ENCODE measurements around the gene NADSYN1.
"Not testable (repeated sequence)": the region's sequence is repeated elsewhere in the genome, so short reads cannot be mapped to it uniquely, and the experiment has no call there.

NADSYN1 gene

DNA sequence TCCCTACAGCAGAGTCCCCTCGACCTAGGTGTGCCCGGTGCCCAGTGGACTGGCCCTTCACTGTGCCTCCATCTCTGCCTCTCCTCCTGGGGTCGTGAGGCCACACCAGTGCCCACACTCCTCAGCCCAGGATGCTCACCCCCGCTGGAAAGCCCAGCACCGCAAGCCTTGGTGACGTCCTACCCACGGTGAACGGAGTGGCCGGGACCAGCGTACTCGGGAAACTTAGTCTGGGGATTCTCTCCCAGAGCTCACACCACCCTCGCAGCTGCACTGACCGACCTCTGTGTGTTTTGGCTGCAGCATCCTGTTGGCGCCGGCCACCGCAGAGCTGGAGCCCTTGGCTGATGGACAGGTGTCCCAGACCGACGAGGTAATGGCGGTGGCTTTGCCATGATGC, 38.5 kb downstream of the NADSYN1 start:
- DNase-seq (ENCODE audit: low read depth) = no peak

DNA sequence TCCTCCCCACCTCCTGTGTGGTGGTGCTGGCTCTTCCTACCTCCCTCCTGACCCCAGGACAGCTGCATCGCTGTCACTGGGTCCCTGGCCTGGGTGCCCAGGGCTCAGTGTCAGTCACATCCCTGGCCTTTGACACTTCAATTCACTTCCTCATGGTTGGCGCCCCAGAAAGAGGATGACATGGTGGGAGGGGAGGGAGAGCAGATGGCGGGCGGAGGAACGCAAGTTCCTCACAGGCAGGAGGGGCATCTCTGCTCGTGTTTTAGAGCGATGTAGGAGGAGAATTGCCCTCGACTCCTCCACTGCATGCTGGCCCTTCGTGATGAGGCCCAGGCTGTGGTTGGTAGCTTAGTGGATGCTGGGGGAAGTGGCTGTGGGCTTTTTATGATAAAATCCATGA, 38.9 kb downstream of the NADSYN1 start:
- DNase-seq (ENCODE audit: low read depth) = no peak

DNA sequence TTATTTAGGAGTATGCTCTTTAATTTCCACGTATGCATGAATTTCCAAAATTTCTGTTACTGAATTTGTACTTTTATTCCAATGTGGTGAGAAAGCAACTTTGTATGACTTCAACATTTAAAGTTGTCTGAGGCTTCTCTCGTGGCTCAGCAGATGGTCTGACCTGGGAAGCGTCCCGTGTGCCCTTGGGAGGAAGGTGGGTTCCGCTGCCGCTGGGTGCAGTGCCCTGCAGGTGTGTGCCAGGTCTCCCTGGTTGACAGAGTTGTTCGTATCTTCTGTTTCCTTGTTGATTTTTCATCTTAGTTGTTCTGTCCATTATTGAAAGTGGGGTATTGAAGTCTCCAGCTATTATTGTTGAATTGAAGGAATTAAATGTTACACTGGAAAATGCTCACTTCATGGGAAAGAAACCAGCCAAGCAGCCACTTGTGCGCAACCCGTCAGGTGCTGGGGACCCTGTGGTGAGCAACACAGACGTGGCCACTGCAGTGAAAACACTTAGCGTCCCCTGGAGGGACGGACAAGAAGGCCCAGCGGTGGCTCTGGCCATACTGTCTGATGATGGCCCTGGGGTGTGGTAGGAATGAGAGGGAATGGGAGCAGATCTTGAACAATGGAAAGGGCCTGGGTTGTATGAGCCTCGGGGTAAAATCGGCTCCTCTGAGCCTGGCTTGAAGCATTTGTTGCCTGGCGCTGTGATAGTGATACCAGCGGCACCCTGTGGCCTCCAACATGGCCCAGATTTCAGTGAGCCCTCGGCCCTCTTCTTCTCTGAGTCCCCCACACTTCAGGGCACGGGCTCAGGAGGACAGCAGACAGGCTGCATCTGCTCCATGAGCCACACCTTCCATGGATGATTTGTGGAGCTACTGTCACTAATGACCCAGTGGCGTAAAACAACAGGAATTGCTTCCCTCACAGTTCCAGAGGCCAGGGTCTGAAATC, 42.6 kb downstream of the NADSYN1 start:
- DNase-seq (ENCODE audit: low read depth) = no peak

DNA sequence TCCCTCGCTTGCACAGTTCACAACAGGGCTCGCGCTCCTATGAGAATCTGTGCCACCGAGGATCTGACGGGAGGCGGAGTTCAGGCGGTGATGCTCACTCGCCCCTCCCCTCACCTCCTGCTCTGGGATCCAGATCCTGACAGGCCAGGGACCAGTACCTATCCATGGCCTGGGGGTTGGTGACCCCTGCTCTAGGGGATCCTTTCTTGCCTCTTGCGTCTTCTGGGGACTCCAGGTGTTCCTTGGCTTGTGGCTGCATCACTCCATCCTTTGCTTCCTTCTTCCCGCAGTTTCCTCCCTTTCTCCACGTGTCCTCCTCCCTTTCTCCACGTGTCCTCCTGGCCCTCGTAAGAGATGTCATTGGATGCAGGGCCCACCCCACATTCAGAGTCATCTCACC, 43.4 kb downstream of the NADSYN1 start:
- no peak for DNase-seq (ENCODE audit: low read depth)

DNA sequence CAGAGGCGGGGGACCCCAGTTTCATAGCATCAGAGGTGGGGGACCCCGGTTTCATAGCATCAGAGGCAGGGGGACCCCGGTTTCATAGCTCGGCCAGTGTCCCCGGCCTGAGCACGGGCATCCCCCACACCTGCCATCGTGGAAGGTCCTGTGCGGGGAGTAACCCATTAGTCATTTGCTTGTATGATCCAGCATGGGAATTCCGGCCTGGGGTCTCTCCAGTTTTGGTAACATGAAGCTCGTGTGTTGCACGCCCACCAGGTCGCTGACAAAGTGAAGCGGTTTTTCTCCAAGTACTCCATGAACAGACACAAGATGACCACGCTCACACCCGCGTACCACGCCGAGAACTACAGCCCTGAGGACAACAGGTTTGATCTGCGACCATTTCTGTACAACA, 45.1 kb downstream of the NADSYN1 start:
- DNase-seq (ENCODE audit: low read depth) = no peak

DNA sequence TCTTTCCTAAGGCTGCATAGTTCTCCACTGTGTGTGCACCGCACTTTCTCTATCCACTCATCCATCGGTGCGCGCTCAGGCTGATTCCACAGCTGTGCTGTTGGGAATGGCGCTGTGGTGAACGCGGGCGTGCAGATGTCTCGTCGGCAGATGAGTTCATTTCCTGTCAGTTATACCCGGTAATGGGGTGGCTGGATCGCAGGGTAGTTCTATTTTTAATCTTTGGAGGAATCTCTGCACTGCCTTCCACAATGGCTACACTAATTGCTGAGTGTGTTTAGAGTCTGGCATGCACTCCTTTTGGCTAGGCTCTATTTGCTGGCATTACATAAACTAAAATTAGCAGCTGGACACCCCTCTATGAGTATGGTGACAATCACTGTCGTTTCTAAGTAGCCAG, 46.1 kb downstream of the NADSYN1 start:
- DNase-seq (ENCODE audit: low read depth) = no peak

DNA sequence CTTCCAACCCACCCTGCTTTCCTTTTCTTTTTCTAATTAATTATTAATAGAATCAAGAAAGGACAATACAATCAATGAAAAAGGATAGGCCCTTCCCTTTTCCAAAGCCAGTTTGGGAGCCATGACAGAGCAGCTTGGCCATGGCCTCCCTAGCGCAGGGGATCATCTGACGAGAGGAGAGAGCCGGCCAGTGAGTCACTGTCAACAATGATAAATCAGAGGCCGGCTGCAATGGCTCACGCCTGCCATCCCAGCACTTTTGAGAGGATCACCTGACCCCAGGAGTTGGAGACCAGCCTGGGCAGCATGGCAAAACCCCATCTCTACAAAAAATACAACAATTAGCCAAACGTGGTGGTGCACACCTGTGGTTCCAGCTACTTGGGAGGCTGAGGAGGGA, 46.5 kb downstream of the NADSYN1 start:
- DNase-seq (ENCODE audit: low read depth) = no peak

DNA sequence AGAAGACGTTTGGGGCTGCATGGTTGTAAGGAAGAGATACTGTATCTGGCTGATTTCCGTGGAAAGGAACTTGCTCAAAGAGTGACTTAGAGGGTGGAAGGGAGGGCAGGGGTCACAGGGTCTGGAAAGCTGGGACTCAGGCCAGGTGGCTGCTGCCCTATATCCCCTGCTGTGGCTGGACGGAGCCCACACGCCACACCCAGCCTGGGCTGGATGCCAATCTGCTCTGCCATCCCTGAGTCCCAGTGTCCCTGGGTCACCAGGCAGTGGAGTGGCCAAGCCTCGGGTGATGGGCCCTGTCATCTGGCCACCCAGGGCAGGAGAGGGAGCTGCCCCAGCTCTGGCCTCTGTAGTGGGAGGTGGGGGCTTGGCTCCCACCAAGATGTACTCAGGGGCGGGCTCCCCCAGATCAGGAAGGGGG, 47.6 kb downstream of the NADSYN1 start:
- no peak for DNase-seq (ENCODE audit: low read depth)

DNA sequence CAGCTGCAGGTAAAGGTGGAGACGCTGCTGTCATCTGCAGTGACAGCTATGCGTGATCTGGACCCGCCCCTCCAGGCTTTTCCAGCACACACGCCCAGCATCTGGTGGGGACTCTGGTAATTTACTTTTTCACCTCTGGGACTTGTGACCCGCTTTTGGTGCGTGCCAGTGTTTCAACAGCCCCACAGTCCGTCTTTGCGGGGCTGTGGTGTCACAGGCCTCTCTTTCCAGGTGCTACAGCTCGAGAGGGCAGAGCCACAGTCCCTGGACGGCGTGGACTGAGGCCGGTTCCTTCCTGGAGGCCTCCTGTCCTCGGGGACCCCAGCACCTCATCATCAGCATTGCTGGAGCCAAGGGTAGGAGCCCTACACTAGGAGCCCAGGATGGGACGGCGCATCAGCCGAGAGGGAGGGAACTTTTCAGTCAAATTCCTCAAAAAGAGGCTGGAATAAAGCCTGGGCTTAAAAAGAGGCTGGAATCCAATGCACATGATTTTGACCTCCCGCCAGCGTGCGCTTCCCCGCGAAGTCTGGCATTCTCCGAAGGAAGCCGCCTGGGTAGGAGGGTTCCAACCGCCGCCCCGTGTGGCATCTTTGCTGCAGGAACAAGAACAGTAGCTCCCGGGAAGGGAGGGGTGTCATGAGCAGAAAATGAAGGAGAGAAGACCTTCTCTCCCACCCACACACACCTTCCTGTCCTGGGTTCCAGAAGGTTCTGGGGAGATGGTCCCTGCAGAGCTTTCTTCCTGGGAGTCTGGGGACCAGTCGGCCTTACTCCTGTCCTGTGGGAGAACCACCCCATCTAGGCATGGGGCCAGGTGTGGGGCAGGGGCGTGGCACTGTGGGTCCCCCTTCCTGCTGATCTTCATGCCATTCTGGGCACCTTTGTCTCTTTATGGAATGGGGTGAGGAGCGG, 48.3 kb downstream of the NADSYN1 start:
- DNase-seq (ENCODE audit: low read depth) = no peak

DNA sequence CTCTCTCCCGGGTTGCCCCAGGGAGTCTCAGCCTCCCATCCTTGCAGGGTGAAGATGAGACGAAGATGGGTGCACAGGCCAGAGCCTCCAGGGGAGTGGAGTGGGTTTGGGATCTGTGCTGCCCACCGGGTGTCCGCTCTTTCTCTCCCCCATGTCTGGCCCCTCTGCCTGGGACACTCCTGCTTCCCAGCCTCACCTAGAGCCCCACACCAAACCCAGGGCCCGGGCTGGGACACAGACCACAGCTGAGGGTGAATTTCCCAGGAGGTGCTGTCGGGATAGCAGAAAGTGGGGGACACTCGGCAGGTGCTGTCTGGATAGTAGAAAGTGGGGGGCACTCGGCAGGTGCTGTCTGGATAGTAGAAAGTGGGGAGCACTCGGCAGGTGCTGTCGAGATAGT, 49.0 kb downstream of the NADSYN1 start:
- no peak for DNase-seq (ENCODE audit: low read depth)

DNA sequence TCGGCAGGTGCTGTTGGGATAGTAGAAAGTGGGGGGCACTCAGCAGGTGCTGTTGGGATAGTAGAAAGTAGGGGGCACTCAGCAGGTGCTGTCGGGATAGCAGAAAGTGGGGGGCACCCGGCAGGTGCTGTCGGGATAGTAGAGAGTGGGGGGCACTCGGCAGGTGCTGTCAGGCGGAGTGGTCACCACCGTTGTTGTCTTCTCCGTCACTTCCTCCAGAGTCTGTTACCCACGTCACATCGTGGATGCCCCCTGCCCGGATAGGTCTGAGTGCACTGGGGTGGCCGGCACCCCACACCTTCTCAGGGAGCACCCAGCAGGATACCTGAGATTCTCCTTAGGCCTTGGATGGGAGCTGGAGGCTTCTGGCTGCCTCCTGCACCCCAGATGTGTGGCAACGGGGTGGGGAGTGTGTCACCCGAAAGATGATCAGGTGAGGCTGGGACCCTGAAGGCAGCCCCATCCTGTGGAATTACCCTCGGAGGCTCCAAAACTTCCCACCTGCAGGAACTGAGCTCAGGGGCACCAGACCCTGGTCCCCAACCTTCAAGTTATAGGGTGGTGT, 50.0 kb downstream of the NADSYN1 start:
- DNase-seq (ENCODE audit: low read depth) = no peak

DNA sequence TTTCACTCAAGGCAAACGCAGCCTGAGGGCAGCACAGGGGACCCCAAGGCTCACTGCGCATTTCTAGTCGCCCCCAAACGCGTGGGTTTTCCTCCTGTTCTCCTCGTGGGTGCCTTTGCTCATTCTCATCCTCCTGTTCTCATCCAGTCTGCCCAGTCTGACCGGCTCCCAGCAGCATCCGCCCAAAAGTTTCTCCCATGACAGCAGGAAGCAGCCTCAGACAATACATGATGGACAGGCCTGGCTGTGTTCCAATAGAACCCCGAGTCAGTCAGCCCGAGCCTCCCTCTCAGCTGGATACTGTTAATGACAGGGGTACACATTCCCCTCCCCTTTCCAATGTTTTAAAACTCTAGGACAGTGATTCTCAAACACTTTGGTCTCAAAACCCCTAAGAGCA, 51.5 kb downstream of the NADSYN1 start:
- DNase-seq (ENCODE audit: low read depth) = no peak

DNA sequence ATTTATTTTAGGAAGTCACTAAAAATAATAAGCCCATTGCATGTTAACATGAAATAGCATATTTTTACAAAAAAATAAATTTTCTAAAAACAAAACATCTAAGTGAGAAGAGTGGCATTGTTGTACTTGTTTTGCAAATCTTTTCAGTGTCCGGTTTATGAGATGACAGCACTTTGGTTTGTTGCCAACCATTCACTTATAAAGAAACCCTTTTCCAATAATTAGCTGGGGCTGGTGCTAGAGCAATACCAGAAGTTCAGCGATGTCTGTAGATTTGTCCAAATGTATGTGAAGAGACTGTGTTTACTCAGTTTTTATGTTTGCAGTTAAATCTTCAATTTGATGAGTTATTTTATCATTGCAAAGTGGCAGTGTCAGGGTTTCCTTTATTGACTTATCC, 52.0 kb downstream of the NADSYN1 start:
- DNase-seq (ENCODE audit: low read depth) = no peak

DNA sequence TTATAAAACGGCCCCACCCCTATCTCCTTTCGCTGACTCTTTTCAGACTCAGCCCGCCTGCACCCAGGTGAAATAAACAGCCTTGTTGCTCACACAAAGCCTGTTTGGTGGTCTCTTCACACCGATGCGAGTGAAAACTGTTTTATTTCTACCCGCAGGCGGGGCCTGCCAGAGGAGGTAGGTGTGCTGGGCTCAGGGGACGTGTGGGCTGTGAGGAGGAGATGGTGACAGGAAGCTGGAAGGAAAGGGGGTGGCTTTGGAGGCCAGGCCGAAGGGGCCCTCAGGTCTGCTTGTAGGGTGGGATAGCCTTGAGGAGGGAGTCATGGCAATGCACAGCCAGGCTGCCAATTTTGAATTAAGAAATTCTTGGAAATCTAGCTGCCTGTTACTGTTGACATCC, 52.8 kb downstream of the NADSYN1 start:
- no peak for DNase-seq (ENCODE audit: low read depth)

DNA sequence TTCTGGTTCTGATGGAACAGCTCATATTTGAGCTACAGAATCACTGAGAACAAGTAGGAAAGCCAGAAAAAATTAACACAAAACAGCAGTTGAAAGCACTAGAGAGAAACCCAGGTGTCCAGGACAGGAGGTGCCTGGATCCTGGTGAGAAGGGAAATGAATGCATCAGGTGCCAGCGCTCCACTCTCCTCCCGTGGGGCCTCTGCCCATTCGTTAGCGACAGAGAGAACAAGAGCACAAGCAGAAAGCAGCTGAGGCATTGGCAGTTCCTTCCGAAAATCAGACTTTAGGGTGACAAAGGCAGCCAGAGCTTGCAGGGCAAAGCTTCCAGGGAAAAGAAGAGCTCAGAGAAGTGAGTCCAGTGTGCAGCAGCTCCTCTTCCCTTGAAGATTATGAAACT, 54.1 kb downstream of the NADSYN1 start:
- DNase-seq (ENCODE audit: low read depth) = no peak

DNA sequence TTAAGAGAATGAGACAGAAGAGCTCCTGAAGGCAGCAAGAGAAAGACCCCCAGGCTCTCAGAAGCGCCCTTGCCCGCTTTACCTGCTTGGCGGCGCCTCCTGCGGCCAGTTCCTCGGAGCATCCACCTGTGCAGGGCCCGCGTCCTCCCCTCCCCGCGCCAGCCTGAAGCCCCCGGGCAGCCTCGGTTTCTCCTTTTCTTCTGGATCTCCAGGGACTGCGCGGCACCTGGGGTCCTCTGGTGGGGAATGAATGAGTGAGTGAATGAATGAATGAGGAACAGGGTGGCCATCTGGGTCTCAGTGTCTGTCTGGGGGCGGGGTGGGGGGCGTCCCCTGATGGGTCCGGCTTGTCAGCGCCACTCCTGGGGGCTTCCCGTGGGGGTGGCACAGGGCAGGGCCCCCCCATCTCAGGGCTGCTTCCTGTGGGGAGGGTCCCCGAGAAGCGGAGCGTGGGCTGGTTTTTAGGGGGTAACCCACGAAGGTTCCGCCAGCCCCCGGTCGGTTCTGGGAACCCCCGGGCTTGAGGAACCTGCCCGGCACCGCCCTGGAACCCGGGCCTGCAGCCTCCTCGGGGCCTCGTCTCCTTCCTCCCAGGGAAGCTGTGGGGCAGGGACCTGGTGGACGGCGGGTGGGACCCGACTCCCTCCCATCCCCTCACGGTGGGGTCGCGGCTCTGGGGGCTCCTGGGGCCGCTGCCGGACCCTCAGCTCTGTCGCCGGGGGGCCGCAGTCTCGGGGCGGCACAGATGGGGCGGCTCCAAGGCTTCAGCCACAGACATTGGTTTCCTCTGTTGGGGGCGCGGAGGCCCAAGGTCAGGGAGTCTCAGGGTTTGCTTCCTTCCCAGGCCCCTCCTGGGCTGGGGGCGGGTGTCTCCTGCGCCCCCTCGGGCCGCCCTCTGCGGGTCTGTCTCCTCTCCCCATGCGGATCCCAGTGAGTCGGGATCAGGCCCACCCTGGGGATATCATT, 65.8 kb downstream of the NADSYN1 start:
- no peak for DNase-seq (ENCODE audit: low read depth)

DNA sequence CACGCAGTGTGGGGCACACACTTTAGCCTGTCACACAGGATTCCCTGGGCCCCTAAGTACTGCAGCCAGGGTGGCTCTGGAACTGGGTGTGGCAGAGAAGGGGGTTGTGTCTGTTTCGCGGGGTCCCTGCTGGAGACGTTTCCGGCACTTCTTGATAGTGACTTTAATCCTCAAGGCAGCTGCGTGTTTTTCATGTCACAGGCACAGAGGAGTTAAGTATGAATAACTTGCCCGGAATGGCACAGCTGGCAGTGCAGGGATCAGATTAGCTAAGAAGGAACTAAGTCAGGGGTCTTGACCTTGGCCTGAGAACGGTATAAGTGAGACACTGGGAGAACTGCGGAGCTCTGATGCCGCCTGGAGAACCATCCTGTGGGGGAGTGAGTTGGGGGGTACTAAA, 66.5 kb downstream of the NADSYN1 start:
- no peak for DNase-seq (ENCODE audit: low read depth)

DNA sequence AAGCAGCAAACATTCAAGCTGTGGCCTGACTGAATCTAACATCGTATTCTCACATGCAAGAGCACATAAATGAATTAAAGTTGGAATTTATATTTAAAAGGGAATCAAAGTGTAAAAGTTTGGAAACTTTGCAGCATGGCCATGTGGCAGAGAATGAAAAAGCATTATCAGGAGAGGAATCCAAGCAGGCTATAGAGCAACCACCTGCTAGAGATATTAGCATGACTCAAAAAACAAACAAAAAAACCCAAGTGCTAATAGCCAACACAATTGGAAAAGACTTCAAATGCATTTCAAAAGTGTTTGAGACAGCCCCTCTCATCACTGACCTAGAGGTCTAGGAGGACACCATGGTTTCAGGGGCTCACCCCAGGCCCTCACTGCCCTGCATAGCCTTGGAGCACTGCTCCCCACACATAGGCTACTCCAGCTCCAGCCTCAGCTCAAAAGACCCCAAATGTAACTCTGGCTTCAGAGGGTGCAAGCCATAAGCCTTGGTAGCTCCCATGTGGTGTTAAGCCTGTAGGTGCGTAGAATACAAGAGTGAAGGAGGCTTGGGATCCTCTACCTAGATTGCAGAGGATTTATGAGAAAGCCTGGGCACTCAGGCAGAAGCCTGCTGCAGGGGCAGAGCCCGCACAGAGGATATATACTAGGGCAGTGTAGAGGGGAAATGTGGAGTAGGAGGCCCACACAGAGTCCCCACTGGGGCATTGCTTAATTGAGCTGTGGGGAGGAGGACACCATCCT, 72.4 kb downstream of the NADSYN1 start:
- DNase-seq (ENCODE audit: low read depth) = no peak

DNA sequence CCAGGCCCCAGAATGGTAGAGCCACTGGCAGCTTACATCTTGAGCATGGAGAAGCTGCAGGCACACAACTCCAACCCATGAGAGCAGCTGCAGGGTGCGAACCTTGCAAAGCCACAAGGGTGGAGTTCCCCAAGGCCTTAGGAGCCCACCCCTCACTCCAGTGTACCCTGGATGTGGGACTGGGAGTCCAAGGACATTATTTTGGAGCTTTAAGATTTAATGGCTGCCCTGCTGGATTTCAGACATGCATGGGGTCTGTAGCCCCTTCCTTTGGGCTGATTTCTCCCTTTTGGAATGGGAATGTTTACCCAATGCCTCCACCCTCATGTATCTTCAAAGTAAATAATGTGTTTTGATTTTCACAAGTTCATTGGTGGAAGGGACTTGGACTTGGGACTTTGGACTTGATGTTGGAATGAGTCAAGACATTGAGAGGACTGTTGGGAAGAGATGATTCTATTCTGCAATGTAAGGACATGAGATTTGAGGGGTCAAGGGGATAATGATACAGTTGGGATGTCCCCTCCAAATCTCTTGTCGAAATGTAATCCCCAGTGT, 73.0 kb downstream of the NADSYN1 start:
- no peak for DNase-seq (ENCODE audit: low read depth)

DNA sequence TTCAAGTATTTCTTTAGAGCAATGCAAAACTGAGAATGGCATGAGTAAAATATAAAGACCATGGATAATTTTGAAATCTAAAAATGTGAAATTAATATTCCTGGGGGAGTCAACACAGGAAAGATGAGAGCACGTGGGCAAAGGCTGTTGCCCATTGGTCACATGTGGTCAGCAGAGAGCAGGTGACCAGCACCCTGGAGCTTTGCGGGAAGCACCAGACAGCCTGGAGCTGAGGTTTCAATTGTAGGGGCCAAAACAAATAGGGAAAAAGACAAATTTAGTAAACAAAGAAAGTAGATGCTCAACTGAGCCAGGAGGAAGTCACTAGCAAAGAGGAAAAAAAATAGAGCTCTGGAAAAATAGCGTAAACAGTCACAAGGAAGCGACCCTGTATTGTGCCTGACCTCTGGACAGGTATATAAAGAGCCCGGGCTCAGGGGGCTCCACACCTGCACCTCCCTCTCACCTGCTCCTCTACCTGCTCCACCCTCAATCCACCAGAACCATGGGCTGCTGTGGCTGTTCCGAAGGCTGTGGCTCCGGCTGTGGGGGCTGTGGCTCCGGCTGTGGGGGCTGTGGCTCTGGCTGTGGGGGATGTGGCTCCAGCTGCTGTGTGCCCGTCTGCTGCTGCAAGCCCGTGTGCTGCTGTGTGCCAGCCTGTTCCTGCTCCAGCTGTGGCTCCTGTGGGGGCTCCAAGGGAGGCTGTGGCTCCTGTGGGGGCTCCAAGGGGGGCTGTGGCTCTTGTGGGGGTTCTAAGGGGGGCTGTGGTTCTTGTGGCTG, 74.0 kb downstream of the NADSYN1 start, which contains the start of gene KRTAP5-7:
TSS of gene KRTAP5-7 (plus strand) at position 472 of the 780 bp plus-strand sequence. CDS start at position 506, 34 bp downstream.
- not testable (repeated sequence) for DNase-seq (ENCODE audit: low read depth)
